ENCODE data around the gene MXD3. TPM values are rescaled to one million over a fixed set of nuclear protein-coding genes. Genes with fewer than 3 reads are reported as not detected.
"Not testable (repeated sequence)": the region's sequence is repeated elsewhere in the genome, so short reads cannot be mapped to it uniquely, and the experiment has no call there.

MXD3 gene
- total RNA-seq, 4 donors from 2014 or later: 10.8 to 257 (median 21.7) TPM

- WGBS, 2 donors (ENCODE audit: low coverage in 1 of 2): 50 to 85% methylated on average over 2 to 29 of the region's 43 CpGs
- Histone ChIP-seq H3K27me3 (no peaks in the 10 kb centered on the region), H3K27ac (peak overlapping the region in 1 of 4 donors; percentile 27), H3K9me3 (no peaks in the 10 kb centered on the region), H3K36me3 (no peaks in the 10 kb centered on the region), H3K4me3 (no peak overlapping the region), H3K4me1 (peaks cover 31 to 51% (median 41%) of the 10 kb centered on the region in 4 donors)
- intact Hi-C loops (cut with DNase I; ENCODE audit: low total_unique reads) (no loop called here), in situ Hi-C loops (cut with MboI; ENCODE audit: low pct_ligation_motif_present in 1 of 4, low pct_unique_long_range_greater_than_20kb in 1 of 4, low sequenced_read_pairs in 3 of 4) (loop anchor here in 1 of 4 donors (25.0 kb wide), 1 partner anchor 155 kb away; the partner anchor contains the start of gene DBN1)
- no peak for DNase-seq
- TF ChIP-seq EP300 (IDR thresholded peaks at IDR 0.05; ENCODE audit: low read depth) (no peak), POLR2A (IDR thresholded peaks at IDR 0.05) (no peak), POLR2AphosphoS5 (IDR thresholded peaks at IDR 0.05) (no peak), CTCF (IDR thresholded peaks at IDR 0.05) (no peak)
Measured at GRCh38 chr5:177307544-177308363, 3.9 kb downstream of the MXD3 start.

- 74% methylated on average over 15 of the region's 15 CpGs; no CpG with 5 or more reads in 1 of the 2 donors for WGBS, 2 donors (ENCODE audit: low coverage in 1 of 2)
- no peaks in the 10 kb centered on the region for H3K9me3 ChIP-seq
- TF ChIP-seq POLR2A (IDR thresholded peaks at IDR 0.05): no peak
- peak overlapping the region in 1 of 4 donors; percentile 27 for H3K27ac ChIP-seq
- in situ Hi-C loops (cut with MboI; ENCODE audit: low pct_ligation_motif_present in 1 of 4, low pct_unique_long_range_greater_than_20kb in 1 of 4, low sequenced_read_pairs in 3 of 4): loop anchor here in 1 of 4 donors (25.0 kb wide), 1 partner anchor 155 kb away; the partner anchor contains the start of gene DBN1
- no peaks in the 10 kb centered on the region for H3K27me3 ChIP-seq
- H3K4me3 ChIP-seq: no peak overlapping the region
- DNase-seq: no peak
- intact Hi-C loops (cut with DNase I; ENCODE audit: low total_unique reads): no loop called here
- no peaks in the 10 kb centered on the region for H3K36me3 ChIP-seq
- H3K4me1 ChIP-seq: peaks cover 33 to 53% (median 43%) of the 10 kb centered on the region in 4 donors
Measured at GRCh38 chr5:177306674-177307543, 4.8 kb downstream of the MXD3 start.

- WGBS, 2 donors (ENCODE audit: low coverage in 1 of 2): 80% methylated on average over 11 of the region's 11 CpGs; no CpG with 5 or more reads in 1 of the 2 donors
- H3K4me1 ChIP-seq: peaks cover 34 to 53% (median 43%) of the 10 kb centered on the region in 4 donors
- H3K27me3 ChIP-seq; H3K36me3 ChIP-seq; H3K9me3 ChIP-seq; intact Hi-C loops (cut with DNase I; ENCODE audit: low total_unique reads); H3K4me3 ChIP-seq; H3K27ac ChIP-seq; DNase-seq: not testable (repeated sequence)
- in situ Hi-C loops (cut with MboI; ENCODE audit: low pct_ligation_motif_present in 1 of 4, low pct_unique_long_range_greater_than_20kb in 1 of 4, low sequenced_read_pairs in 3 of 4): loop anchor here in 1 of 4 donors (25.0 kb wide), 1 partner anchor 156 kb away; the partner anchor contains the start of gene DBN1
Measured at GRCh38 chr5:177306103-177306640, 5.5 kb downstream of the MXD3 start.

- Histone ChIP-seq H3K27me3 (no peaks in the 10 kb centered on the region), H3K36me3 (no peaks in the 10 kb centered on the region), H3K4me1 (peaks cover 40 to 55% (median 48%) of the 10 kb centered on the region in 4 donors), H3K9me3 (no peaks in the 10 kb centered on the region), H3K27ac (peak overlapping the region; percentile 89 to 92 (median 91)), H3K4me3 (peak overlapping the region; percentile 59 to 86 (median 85))
- WGBS, 2 donors (ENCODE audit: low coverage in 1 of 2): 17% methylated on average over 1 to 18 of the region's 19 CpGs
- no peak for TF ChIP-seq POLR2AphosphoS5 (IDR thresholded peaks at IDR 0.05)
- TF ChIP-seq POLR2A (IDR thresholded peaks at IDR 0.05): no peak
- TF ChIP-seq CTCF (IDR thresholded peaks at IDR 0.05): no peak
- no peak for TF ChIP-seq EP300 (IDR thresholded peaks at IDR 0.05; ENCODE audit: low read depth)
- in situ Hi-C loops (cut with MboI; ENCODE audit: low pct_ligation_motif_present in 1 of 4, low pct_unique_long_range_greater_than_20kb in 1 of 4, low sequenced_read_pairs in 3 of 4) (loop anchor here in 1 of 4 donors (25.0 kb wide), 1 partner anchor 158 kb away; the partner anchor contains the start of gene DBN1), intact Hi-C loops (cut with DNase I; ENCODE audit: low total_unique reads) (no loop called here)
- DNase-seq: peak; percentile 75
Measured at GRCh38 chr5:177304392-177305119, 7.1 kb downstream of the MXD3 start.
